Natural killer cell (primary cell): ENCODE measurements around the gene C11orf58. TPM values are rescaled to one million over a fixed set of nuclear protein-coding genes. Genes with fewer than 3 reads are reported as not detected.

Experiments used
- ATAC-seq, 3 donors: fragments of 150-1000 bp in 2 of 3; fragments of 200-7000 bp in 1 of 3; cut with Tn5 transposase; 1 replicate in 1 of 3; 2 replicates in 2 of 3; pipeline ENCODE4 v1.10.0; 2021; ENCODE audit warnings: mild to moderate bottlenecking in 2 of 3, moderate library complexity in 2 of 3
- DNase-seq, 2 donors: peaks; one replicate each; pipeline versions ENCODE4 v3.0.0 to v3.0.0-alpha.2; 2013 to 2021; ENCODE audit warnings: mixed read lengths in 1 of 2
- H3K27ac ChIP-seq: one replicate; pipeline ENCODE4 v1.5.1; 2013; ENCODE audit warnings: mild to moderate bottlenecking, low read length
- H3K27me3 ChIP-seq: one replicate; pipeline ENCODE4 v1.6.1; 2013; ENCODE audit warnings: low read length; ENCODE audit not compliant: control insufficient read depth, insufficient read depth
- H3K36me3 ChIP-seq: one replicate; pipeline ENCODE4 v1.6.1; 2013; ENCODE audit warnings: low read length; ENCODE audit not compliant: control insufficient read depth, insufficient read depth
- H3K4me1 ChIP-seq: one replicate; pipeline ENCODE4 v1.6.1; 2013; ENCODE audit warnings: low read length; ENCODE audit not compliant: control insufficient read depth, insufficient read depth
- H3K4me3 ChIP-seq: one replicate; pipeline ENCODE4 v1.5.1; 2013; ENCODE audit warnings: low read length
- H3K9me3 ChIP-seq: one replicate; pipeline ENCODE4 v1.6.1; 2013; ENCODE audit warnings: low read length; ENCODE audit not compliant: control insufficient read depth, insufficient read depth
- H3K27ac Mint-ChIP-seq, 2 donors: one replicate each; pipeline ENCODE4 v1.8.0; 2022; ENCODE audit warnings: mild to moderate bottlenecking in 2 of 2, mixed read lengths in 2 of 2, moderate library complexity in 1 of 2
- H3K27me3 Mint-ChIP-seq, 2 donors: one replicate each; pipeline ENCODE4 v1.8.0; 2022; ENCODE audit warnings: low read depth in 2 of 2, mixed read lengths in 2 of 2
- H3K36me3 Mint-ChIP-seq: one replicate; pipeline ENCODE4 v1.8.0; 2022; ENCODE audit warnings: mixed read lengths
- H3K4me1 Mint-ChIP-seq, 2 donors: one replicate each; pipeline ENCODE4 v1.8.0; 2022; ENCODE audit warnings: mixed read lengths in 2 of 2
- H3K4me3 Mint-ChIP-seq: one replicate; pipeline ENCODE4 v1.8.0; 2022; ENCODE audit warnings: mild to moderate bottlenecking, moderate library complexity, mixed read lengths
- H3K9me3 Mint-ChIP-seq, 2 donors: one replicate each; pipeline ENCODE4 v1.8.0; 2022; ENCODE audit warnings: mixed read lengths in 2 of 2
- CTCF ChIP-seq: fragments of 200-600 bp; IDR thresholded peaks from one replicate; pipeline ENCODE4 v1.8.0; 2022; ENCODE audit warnings: antibody characterized with exemption
- WGBS: methylation state at CpG from one replicate; pipeline ENCODE4 v1.1.7; 2013; ENCODE audit warnings: missing lambda C conversion rate; ENCODE audit not compliant: insufficient coverage; 5-methylcytosine and 5-hydroxymethylcytosine counted together
- intact Hi-C: fragments of 100-400 bp; cut with micrococcal nuclease; formaldehyde crosslinking; loops from one replicate; pipeline ENCODE4 v1.14.2; 2022
- total RNA-seq, 4 donors: library from RNA; stranded (reverse); fragments of 120-200 nt in 1 of 4; gene quantifications; one replicate each; pipeline versions ENCODE4 v1.2.3 to v1.2.4, GENCODE V29; 2013 to 2022

Gene C11orf58
- total RNA-seq, 3 donors from 2014 or later (not counting 1 experiment from before 2014, with no cell fraction given), result 109 to 118 (median 115) TPM

- H3K4me3 Mint-ChIP-seq, result no peak overlapping the region
- no peaks in the 10 kb centered on the region for H3K9me3 Mint-ChIP-seq
- H3K4me1 Mint-ChIP-seq, result no peaks in the 10 kb centered on the region
- ATAC-seq, result no peak
- peaks cover 0 to 10% of the 10 kb centered on the region in 2 donors for H3K27me3 Mint-ChIP-seq
- 90% methylated on average over 15 of the region's 16 CpGs for WGBS
- DNase-seq, result no peak
- intact Hi-C loops, result no loop called here
- no peak overlapping the region for H3K27ac Mint-ChIP-seq
- no peaks in the 10 kb centered on the region for H3K36me3 ChIP-seq
- H3K36me3 Mint-ChIP-seq, result no peaks in the 10 kb centered on the region
- no peak overlapping the region for H3K27ac ChIP-seq
- no peak overlapping the region for H3K4me3 ChIP-seq
- no peaks in the 10 kb centered on the region for H3K27me3 ChIP-seq
- no peaks in the 10 kb centered on the region for H3K4me1 ChIP-seq
- no peaks in the 10 kb centered on the region for H3K9me3 ChIP-seq
- no peak for TF ChIP-seq CTCF
Observed at GRCh38 chr11:16775614-16776283, 37.3 kb downstream of the C11orf58 start.

GRCh38 chr11:16776711-16777612 lies 38.5 kb downstream of the C11orf58 start:
- no peak for DNase-seq
- no peak for TF ChIP-seq CTCF
- Mint-ChIP-seq H3K9me3 (no peaks in the 10 kb centered on the region), H3K4me1 (no peaks in the 10 kb centered on the region), H3K36me3 (no peaks in the 10 kb centered on the region), H3K27me3 (peaks cover 0 to 6% of the 10 kb centered on the region in 2 donors), H3K27ac (no peak overlapping the region), H3K4me3 (no peak overlapping the region)
- H3K9me3 ChIP-seq, result no peaks in the 10 kb centered on the region
- H3K4me3 ChIP-seq, result no peak overlapping the region
- intact Hi-C loops, result no loop called here
- WGBS, result 82% methylated on average over 11 of the region's 14 CpGs
- H3K36me3 ChIP-seq, result no peaks in the 10 kb centered on the region
- ATAC-seq, result no peak
- no peaks in the 10 kb centered on the region for H3K27me3 ChIP-seq
- no peak overlapping the region for H3K27ac ChIP-seq
- no peaks in the 10 kb centered on the region for H3K4me1 ChIP-seq

GRCh38 chr11:16777613-16777975 lies 39.1 kb downstream of the C11orf58 start:
- no peaks in the 10 kb centered on the region for H3K27me3 Mint-ChIP-seq
- Histone ChIP-seq H3K4me1 (no peaks in the 10 kb centered on the region), H3K9me3 (no peaks in the 10 kb centered on the region), H3K27ac (no peak overlapping the region), H3K36me3 (no peaks in the 10 kb centered on the region), H3K27me3 (no peaks in the 10 kb centered on the region), H3K4me3 (no peak overlapping the region)
- no peaks in the 10 kb centered on the region for H3K9me3 Mint-ChIP-seq
- 90% methylated on average over 2 of the region's 3 CpGs for WGBS
- H3K4me3 Mint-ChIP-seq, result no peak overlapping the region
- ATAC-seq (no peak), DNase-seq (no peak)
- TF ChIP-seq CTCF, result no peak
- no peak overlapping the region for H3K27ac Mint-ChIP-seq
- H3K4me1 Mint-ChIP-seq, result no peaks in the 10 kb centered on the region
- H3K36me3 Mint-ChIP-seq, result no peaks in the 10 kb centered on the region
- intact Hi-C loops, result no loop called here
